Measurements from ENCODE around the gene AFG3L2.
"Not testable (repeated sequence)": the region's sequence is repeated elsewhere in the genome, so short reads cannot be mapped to it uniquely, and the experiment has no call there.

AFG3L2 gene

DNA sequence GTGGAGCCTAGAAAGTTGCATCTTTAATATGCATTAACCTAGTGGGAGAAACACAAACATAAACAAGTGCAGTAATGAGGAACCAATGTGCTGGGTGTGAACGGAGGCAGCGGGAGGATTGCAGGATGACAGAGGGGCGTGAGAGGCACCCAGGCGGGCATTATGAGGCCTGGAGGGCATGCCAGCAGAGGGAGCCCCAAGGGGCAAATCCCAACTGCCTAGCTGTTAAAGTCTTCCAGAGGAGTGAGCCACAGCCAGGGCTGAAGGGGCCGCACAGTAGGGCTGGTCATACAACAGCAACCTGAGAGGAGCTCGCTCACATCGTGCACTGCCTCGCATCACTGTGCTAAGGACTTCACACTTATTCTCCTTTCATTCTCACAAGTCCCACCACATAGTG is 17.4 kb upstream of the AFG3L2 start:
- no peak for DNase-seq

DNA sequence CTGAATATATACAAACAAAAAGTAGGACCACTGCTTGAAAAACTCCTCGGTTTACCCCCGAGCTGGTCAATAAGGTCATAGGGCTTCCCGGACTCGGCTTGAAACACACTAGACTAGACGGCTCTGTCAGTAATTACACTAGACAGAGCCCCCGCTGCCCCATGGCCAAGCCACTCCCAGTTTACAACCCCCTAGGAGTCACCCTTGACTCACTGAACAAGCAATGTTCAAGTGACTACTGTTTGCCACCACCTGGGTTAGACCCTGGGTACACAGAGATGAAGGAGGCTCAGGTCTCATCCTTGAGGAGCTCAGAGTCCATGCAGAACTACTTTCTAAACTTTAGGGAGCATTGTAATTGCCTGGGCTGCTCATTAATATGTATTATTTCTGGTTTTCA is 17.0 kb upstream of the AFG3L2 start:
- no peak for DNase-seq

DNA sequence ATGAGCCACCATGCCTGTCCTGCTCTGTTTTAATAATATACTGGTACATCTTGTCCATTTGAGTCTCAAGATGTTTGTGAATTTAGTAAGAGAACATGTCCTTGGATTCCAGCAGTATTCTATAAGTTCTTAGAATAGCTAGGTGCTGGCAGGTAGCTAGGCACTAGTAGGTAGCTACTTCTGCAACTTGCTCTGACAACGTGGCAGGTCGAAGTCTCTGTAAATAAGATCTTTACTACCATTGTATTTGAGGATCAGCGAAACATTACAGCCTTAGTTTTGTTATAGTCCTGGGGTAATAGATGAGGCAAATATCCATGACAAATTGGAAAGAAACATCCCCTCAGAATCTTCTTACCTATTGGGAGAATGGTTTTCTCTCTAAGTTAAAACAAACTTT is 16.5 kb upstream of the AFG3L2 start:
- DNase-seq: no peak

DNA sequence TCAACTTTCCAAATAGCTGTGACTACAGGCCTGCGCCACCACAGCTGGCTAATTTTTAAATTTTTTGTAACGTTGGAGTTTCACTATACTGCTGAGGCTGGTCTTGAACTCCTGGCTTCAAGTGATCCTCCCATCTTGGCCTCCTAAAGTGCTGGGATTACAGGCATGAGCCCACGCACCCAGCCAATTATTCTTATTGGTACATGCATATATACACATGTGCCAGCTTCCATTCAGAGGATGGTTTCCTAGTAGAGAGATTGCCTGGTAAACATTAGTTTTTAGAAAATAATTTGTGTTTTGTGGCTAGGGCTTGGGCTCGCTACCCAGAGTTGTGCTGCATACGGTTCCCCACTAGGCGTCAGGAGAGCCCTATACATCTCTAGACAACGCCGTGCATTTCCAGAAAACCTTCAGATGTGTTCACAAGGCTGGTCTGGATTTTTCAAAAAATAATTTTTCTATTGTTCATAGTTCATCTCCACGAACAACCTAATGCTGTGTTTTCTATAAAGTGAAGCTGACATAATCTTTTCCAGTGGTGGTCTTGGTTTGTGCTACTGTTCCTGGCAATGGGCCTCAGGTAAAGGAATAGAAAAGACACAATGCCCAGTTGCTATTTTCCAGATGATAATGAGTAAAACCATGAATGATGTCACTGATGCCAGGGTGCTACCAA is 14.6 kb upstream of the AFG3L2 start:
- peak; percentile 23 for DNase-seq

DNA sequence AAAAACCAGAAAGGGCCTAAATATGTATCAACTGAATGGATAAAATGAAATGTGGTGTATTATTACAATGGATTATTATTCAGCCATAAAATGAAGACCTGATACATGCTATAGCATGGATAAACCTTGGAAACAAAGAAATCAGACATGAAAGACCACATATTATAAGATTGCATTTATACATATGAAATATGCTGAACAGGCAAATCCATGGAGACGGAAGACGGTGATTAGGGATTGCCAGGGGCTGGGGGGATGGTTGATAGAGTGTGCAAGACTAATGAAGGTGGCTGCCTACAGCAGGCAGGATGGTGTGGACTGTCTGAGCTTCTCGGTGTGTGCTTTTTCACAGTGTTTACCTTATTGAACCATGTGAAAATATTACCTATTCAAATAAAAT is 11.4 kb upstream of the AFG3L2 start:
- no peak for DNase-seq

DNA sequence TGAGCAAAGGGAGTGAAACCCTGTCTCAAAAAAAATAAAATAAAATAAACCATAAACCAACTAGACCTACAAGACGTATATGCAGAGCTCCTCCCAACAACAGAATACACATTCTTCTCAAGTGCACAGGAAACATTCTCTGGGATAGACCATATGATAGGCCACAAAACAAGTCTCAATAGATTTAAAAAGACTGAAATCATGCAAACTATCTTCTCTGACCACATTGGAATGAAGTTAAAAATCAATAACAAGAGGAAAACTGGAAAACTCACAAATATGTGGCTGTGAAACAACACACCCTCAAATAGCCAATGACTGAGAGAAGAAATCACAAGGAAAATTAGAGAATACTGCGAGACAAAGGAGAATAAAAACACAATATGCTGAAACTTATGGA is 7.2 kb upstream of the AFG3L2 start:
- no peak for DNase-seq

DNA sequence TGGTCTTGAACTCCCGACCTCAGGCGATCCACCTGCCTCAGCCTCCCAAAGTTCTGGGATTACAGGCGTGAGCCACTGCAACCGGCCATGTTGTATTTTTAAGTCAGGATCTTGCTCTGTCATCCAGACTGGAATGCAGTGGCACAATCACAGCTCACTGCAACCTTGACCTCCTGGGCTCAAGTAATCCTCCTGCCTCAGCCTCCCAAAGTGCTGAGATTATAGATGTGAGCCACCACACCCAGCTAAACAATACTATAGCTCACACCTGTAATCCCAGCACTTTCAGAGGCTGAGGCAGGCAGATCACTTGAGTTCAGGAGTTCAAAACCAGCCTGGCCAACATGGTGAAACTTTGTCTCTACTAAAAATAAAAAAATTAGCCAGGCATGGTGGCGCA is 6.7 kb upstream of the AFG3L2 start:
- not testable (repeated sequence) for DNase-seq

DNA sequence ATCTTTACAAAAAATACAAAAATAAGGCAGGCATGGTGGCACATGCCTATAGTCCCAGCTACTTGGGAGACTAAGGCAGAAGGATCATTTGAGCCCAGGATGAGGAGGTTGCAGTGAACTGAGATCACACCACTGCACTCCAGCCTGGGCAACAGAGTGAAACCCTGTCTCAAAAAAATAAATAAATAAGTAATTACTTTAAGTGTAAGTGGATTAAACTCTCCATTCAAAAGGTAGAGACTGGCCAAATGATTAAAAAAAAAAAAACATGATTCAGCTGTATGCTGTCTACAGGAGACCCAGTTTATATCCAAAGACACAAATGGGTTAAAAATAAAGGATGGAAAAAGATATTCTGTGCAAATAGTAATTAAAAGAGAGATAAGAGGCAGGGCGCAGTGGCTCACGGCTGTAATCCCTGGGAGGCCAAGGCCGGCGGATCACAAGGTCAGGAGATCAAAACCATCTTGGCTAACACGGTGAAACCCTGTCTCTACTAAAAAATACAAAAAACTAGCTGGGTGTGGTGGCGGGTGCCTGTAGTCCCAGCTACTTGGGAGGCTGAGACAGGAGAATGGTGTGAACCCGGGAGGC is 5.3 kb upstream of the AFG3L2 start:
- DNase-seq: not testable (repeated sequence)

DNA sequence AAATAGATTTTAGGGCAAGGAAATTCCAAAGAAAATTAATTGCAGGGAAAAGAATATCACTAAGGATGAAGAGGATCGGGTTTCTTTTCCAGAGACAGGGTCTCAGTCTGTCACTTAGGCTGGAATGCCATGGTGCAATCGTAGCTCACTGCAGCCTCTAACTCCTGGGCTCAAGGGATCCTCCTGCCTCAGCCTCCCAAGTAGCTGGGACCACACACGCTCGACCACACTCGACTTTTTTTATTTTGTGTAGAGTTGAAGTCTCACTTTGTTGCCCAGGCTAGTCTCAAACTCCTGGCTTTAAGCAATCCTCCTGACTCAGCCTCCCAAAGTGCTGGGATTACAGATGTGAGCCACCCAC is 1.2 kb upstream of the AFG3L2 start:
- DNase-seq: not testable (repeated sequence)

DNA sequence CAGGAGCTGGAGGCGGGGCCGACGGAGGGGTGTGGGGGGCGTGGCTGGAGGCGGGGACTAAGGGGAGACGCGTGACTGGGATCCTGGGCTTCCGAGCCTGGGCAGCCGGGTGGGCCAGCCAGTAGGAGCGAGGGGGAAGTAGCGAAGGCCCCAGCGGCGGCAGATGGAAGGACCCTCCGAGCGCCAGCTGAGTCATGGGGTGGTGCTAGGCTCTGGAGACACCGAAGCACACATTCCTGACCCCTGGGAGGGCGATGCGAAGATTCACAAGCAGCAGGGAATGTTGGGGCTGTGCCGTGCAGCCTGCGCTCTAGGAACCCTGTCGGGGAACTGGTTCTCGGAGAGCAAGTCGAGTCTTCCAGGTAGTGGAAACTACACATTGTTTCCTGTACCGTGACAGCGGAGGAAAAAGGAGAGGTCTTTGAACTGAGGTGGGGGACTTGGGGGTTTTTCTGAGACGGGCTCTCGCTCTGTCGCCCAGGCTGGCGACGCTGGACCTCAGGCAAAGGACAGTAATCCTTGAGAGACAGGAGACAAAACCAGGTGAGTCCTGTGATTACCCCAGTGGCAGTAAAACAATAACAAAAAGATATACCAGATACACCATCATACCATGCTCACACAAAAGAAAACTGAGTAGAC is 650 bp upstream of the AFG3L2 start:
- no peak for DNase-seq

DNA sequence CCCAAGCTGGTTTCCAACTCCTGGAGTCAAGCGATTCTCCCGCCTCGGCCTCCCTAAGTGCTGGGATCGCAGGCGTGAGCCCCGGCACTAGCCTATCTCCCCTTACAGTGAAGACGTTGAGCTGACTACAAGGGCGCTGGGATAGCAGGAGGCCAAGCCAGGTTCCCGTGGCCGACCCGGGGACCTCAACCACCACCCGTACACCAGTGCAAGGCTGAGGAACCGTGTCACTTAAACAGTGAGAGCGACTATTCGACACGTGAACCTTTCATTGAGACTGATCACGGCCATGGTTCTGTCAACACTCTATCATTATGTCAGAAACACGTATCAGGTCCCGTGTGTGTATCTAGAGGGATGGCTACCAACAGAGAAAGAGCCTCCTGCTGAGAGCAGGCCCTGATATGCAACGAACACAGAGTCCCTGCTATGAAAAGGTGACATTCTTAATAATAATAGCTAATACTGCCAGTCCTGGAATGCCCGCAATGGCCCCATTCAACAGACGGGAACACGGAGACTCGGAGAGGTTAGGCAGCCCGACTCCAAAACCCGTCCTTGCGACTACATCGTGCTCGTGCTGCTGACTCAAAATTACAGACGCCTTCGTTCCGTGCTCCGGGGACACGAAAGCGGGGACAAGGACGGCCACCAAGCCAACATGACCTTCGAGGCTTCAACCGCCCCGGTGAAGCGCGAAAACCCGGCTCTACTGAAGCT is 833 bp downstream of the AFG3L2 start:
- DNase-seq: no peak

DNA sequence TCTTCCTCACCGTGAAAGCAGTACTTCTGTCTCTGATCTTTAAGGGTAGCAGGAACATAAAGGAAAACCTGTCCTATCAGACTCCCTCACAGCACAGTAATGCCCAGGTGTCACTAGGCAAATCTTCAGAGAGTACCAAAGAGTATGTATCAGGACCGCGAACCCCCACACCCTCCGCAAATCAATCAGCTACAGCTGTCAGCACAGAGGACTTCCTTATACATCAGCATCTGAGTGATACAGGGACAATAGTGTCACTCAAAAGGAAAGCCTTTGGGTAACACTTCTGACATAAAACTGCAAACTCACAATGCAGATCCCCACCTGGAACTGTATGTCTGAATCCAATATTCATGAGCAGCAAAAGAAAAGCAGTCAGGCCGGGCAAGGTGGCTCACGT is 2.6 kb downstream of the AFG3L2 start:
- no peak for DNase-seq

DNA sequence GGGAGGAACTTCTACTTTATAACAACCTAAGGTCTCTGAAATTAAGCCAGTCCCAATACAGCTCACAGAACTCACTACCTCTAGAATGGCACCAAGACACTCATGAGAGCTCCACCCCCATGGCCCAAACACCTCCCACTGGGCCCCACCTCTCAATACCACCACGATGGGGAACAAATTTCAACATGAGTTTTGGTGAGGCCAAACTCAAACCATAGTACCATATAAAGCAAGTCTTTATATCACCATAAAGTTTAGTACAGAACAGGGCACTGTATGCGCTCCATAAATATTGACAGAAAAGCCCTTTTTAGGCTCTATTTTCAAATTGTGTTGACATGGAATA is 3.3 kb downstream of the AFG3L2 start:
- no peak for DNase-seq

DNA sequence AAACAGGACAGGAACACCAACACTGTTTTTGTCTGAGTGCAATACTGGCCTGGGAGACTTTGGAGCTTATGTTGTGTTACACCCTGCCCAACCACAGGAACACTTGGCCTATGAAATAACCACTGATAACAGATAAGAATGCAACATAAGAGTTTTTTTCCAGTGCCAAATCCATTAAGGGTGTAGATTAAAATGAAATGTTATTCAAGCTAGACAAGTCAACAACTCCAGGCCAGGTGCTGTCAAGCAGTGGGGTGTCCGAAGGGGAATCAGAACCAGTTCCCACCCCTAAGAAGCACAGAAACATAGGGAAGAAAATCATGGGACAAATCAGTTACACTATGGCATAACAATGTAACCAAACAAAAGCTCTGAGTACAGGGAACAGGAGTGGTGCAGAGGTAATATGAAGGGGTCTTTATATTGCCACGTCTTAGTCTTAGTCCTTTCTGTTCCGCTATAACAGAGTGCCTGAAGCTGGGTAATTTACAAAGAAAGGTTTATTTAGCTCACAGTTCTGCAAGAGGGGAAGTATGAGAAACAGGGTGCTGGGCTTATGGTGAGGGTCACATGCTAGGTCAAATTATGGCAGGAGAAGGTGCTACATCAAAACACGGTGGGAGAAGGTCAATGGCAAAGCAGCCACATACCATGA is 3.8 kb downstream of the AFG3L2 start:
- DNase-seq: no peak

DNA sequence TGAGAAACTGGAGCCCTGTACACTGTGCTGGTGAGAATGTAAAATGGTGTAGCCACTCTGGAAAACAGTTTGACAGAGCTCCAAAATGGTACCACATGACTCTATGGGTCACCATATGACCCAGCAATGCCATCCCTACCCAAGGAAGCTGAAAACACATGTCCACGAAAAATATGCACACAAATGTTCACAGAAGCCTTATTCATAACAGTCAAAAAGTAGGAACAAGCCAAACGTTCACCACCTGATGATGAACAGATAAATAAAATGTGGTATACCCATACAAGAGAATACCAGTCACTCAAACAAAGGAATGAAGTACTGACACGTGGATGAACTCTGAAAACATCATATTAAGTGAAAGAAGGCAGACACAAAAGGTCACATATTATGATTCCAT is 4.6 kb downstream of the AFG3L2 start:
- DNase-seq: no peak

DNA sequence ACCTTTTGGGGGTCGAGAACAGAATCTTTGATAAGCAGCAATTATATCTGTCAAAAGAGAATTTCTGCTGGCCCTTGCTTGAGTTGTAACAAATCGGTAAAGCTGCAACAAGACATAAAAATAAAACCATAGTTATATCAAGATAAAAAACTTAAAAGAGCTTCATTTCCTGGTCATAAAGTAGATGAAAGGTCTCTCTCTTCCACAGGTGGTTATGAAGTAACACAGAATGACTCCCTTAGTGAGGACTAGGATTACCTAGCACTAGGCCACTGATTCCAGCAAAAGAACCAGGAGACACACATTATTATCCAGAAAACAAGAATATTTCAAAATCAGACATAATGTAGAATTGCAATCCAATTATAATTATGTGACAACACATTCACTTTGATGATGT is 5.4 kb downstream of the AFG3L2 start:
- no peak for DNase-seq

DNA sequence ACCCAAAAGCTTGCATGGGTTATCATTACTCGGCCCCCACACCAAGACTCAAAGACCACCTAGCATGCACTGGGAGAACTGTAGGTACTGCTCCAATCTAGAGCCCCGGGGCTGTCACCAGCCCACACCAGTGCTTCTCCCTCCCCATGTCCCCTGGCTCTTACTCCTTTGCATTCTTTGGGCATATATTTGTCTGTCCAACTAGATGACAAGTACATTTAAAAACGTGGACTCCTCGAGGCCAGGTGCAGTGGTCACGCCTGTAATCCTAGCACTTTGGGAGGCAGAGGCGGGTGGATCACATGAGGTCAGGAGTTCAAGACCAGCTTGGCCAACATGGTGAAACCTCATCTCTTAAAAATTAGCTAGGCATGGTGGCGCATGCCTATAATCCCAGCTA is 7.8 kb downstream of the AFG3L2 start:
- DNase-seq: no peak

DNA sequence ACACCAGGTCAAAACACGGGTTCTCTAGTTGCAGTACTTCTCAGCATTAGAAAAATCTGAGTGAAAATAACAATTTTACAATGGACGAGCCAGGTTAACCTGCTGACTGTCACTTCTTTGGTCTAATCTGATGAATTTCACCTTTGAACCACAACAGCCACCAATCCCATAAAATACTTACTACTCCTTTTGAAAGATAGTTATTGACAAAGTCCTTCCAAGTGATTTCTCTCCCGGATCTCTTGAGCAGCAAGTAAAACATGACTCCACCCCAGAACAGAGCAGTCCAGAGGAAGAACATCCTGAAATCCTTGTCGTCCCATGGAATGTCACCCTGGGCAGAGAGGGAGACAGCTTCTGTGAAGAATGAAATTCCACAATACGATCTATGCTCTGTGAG is 10.2 kb downstream of the AFG3L2 start:
- no peak for DNase-seq

DNA sequence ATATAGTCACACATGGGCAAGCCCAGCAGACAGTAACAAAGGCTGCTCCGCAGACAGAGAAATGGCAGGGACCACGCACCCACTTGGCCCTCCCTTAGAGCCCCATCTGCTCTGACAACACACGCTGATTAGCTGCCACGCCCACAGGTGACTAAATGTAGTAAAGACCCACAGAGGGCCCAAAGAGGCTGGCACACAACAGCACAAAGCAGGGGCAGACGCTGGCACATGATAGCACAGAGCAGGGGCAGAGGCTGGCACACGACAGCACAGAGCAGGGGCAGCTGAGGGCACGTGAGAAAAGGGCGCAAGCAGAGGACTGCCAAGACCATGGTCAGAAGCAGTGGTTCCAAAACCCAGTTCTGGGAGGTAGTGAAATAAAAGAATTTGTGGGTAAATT is 10.6 kb downstream of the AFG3L2 start:
- DNase-seq: no peak

DNA sequence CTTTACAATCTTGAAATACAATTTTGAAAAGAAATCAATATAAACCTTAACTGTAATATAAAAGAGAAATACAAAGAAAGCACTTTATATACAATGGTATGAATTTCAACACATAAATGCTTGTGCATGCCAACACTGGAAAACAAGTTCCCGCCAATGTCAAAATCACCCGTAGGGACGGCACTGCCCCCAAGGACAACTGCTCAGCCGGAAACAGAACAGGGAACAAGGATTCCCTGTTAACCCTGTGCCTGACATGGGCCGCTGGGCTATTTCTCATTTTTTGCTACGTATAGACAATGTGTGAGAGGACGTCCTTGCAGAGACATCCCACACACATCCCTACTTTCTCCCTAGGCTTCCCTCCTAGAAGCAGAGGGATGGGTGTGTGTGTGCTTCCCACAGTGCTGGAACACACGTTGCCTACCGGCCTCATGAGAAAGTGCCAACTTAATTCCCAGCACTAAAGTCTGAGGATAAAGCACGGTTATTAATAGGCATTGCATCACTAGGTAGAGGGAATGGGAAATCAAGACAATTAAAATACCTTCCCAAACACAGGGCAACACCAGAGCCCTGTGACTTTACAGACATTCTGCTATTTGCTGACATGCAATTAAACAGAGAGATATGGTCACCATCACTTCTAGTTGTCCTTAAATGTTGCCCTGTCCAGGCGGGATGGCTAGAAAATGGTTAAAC is 14.4 kb downstream of the AFG3L2 start:
- DNase-seq: no peak

DNA sequence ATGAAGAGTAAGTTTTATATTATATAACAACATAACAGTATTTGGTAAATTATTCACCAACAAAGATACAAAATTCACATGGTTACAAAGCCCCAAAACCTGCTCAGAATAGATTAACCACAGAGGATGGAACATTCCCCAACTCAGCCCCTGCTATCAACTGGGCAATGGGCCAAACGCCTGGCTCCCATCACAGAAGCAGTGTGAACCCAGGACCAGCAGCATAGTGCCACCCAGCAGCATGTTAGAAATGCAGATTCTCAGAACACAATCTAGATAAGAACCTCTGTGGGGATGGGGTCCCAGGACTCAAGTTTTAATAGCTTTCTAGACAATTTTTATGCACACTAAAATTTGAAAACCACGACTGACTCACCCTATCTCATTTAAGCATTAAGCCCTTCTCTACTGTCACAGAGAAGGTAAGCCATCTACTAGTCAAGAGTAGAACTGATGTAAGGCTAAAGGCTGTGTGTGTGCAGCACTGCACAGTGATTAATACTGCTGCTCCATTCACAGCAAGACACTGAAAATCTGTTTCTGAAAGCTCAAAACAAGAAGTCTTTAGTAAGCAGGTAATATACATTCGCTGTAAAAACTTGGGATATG is 15.2 kb downstream of the AFG3L2 start:
- DNase-seq: no peak

DNA sequence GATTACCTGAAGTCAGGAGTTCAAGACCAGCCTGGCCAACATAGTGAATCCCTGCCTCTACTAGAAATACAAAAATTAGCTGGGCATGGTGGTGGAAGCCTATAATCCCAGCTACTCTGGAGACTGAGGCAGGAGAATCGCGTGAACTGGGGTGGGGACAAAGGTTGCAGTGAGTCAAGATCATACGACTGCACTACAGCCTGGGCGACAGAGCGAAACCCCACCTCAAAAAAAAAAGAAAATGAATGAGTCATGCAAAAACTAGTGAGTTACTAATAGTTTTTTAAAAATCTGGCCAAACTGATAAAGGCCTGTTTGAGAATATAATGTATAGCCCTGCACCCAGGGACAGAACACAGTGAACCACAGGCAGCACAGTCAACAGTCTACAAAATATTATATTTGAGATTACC is 17.5 kb downstream of the AFG3L2 start:
- DNase-seq: no peak

DNA sequence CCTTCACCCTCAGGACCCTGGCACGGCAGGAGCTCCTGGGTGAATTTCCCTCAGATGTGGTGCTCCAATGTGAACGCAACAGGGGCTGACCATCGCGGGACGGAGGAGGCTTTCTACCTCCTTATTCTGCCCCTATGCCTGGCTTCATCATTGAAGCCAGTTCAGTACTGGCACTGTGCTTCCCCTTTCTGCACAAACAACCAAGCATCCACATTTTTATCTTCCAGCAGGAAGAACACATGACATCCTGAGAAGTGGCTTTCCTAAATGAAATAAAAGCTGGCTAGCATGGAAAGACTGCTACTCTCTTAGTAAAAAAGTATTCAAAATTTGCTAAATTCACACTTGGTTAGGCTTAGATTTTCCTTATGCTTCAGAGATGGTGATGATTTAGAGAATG is 24.8 kb downstream of the AFG3L2 start:
- DNase-seq: no peak
